NCI-H1694 treated with DMSO at 0.1 percent for 48 hours (cell line): ENCODE data around the gene SEPSECS.

ENCODE experiments used
- DNase-seq: peaks from one replicate; lab custom pipeline; 2025; lab: John Stamatoyannopoulos, UW

The SEPSECS gene

DNA sequence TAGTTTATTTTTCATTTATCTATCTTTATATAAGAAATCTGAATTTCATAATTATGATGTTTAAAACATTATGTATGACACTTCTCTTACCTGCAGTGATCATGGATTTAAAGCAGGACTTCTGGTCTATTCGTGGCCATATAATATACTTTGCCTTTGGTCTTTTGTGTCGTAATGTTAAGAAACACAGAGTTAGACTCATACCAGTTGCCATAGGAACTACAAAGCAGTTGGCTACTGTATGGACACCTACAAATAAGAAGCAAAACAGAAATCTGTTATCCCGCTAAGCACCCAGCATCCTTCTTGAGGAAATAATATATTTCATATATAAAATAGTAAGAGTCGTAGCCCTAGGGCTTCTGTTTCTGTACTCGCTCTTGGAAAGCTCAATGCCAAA lies 4.3 kb downstream of the SEPSECS start:
- no peak for DNase-seq

- no peak for DNase-seq
These were observed 5.5 kb downstream of the SEPSECS start for GRCh38 chr4:25154594-25155265.

DNA sequence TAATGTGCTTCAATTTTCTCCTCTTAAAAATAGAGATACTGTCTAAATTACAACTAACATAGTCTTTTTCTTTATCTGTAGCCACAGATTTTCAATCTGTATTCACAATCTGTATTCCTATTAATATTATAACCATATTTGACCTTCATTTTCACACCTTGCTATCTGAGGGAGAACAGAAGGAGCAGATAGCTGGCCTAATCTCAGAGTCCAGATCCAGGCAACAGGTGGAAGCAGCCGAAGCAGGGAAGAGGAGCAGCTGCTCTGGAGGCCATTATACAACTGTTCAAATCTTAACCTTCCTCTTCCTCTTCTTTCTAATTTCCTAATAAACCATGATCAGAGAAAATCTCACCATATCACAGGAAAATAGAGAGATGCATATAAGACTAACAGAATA lies 14.2 kb downstream of the SEPSECS start:
- no peak for DNase-seq

GRCh38 chr4:25144870-25145481 lies 15.3 kb downstream of the SEPSECS start:
- DNase-seq: peak; percentile 24

DNA sequence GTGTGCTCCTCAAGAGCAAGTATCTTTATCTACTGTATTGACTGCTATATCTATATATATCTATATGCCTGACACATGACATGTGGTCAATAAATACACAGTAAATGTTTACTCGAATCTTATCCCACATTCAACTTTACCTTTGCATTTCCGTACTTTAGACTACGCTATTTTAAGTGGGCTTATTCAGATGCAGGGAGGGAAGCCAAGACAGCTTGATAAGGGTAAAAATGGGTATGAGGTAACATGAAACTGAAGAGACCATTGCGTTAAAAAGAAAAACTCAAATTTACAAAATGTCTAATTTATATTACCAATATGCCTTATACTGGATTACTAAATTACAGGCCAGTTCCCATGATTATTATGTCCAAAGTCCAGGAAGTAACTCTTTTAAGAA lies 17.8 kb downstream of the SEPSECS start:
- no peak for DNase-seq

GRCh38 chr4:25141592-25141991 lies 18.7 kb downstream of the SEPSECS start:
- DNase-seq: no peak

- no peak for DNase-seq
These were observed 27.1 kb downstream of the SEPSECS start for GRCh38 chr4:25133132-25133531.

- DNase-seq: no peak
These were observed 28.3 kb downstream of the SEPSECS start for GRCh38 chr4:25131926-25132325.

GRCh38 chr4:25131381-25131780 lies 28.9 kb downstream of the SEPSECS start:
- no peak for DNase-seq

DNA sequence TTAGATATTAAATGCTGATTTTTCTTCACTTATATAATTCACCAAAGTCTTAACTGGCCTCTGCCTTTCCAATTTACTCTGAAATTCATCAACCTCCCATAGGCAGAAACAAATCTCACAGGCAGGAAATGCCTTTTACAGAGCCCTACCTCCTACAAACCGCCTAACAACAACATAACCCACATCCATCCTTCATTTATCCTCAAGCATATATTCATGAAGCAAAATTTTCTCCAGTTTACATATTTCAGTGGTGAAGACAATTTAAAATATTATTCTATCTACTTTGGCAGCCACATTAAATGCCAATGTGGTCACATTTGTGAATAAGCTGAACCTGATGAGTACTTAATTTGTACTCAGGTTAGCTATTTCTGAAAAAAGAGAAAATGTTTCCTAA lies 30.3 kb downstream of the SEPSECS start:
- DNase-seq: no peak

GRCh38 chr4:25128671-25129070 lies 31.6 kb downstream of the SEPSECS start:
- DNase-seq: no peak

DNA sequence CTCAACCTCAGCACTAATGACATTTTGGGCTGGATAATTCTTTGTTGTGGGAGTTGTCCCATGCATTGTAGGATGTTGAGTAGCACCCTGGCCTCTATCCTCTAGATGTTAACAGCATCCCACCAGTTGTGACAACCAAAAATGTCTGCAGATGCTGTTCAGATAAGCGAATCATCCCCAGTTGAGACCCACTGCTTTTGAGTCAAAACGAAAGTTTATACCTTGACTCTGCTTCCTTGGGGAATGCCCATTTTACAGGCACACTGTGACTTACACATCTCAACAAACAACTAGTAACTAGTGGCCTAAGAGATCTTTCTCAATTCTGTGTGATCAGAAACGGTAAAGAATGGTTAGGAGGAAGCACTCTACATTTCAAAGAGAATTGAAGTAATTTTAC lies 37.0 kb downstream of the SEPSECS start:
- DNase-seq: no peak

DNA sequence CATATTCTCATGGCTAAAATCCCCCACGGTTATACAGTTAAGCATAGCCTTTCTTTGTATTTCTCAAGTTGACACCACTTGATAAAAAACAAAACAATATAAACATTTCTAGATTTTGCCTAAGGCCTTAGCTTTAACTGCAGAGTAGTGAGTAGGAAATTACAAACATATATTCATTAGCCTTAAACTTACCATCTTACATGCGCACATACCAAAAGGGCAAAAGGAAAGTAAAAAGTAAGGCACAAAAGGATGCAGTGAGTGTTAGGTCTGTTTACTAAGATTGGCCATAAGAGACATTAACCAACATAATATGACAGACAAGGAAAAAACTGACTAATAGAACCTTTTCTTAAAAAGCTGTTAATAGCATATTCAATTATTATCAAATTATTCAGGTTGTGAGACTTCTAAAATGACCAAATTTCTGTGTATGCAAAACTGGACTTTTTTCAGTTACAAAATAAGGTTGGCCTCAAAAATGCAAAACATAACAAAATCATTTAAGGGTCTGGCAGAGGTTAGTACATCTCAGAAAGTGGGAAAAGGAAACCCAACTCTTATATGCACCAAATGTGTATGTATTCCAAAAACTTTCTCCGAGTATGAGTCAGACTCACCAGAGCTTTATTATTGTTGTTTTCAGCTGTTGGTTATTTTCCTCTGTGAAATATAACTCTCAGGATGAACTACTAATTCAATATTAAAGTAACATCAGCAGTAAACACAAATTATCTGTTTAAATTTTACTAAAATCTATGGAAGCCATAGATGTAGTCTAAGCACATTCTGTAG lies 39.9 kb downstream of the SEPSECS start:
- no peak for DNase-seq

DNA sequence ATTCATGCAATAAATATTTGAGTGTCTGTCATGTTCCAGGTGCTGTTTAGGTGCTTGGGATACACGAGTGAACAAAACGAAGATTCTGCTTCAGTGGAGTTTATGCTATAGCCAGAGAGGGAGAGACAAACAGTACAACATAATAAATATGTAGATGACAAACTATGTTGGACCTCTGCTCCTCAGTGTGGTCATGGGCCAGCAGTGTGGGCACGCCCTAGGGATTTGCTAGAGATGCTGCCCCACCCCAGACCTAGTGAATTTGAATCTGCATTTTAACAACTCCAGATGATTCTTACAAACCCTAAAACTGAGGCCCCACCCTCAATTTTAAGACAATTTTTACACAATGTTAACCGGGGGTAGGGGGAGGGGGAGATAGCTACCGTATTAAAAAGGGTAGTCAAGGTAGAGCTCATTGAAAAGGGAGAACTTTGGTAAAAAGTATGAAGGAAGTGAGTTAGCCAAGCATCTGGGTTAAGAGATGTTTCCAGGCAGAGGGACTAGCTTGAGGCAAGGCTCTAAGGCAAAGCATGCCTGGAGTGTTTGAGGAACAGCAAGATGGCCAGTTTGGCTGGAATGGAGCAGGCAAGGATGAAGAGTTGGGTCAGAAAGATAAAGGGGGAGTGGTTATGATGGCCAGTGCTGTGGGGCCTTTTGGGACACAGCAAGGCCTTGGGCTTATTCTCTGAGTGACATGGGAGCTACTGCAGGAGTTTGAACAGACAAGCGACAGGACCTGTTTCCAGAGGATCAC lies 42.4 kb downstream of the SEPSECS start:
- DNase-seq: no peak

DNA sequence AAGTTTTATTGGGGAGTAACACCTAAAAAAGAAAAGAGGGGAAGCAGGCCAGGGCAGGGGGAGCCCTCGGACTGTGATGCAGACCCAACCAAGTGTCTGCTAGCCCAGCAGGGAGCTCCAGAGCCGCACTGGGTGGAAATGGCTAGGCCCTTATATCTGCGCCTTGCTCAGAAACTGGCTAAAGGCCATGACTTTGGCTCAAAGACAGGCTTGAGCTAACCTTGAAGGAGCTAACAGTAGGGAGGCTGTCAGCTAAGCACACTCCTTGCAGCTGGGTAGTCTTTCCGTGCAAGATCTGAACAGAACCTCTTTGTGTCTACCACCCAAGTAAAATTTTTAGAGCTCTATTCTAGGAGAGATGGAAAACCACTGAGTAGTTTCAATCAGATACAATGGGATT lies 43.0 kb downstream of the SEPSECS start:
- no peak for DNase-seq

DNA sequence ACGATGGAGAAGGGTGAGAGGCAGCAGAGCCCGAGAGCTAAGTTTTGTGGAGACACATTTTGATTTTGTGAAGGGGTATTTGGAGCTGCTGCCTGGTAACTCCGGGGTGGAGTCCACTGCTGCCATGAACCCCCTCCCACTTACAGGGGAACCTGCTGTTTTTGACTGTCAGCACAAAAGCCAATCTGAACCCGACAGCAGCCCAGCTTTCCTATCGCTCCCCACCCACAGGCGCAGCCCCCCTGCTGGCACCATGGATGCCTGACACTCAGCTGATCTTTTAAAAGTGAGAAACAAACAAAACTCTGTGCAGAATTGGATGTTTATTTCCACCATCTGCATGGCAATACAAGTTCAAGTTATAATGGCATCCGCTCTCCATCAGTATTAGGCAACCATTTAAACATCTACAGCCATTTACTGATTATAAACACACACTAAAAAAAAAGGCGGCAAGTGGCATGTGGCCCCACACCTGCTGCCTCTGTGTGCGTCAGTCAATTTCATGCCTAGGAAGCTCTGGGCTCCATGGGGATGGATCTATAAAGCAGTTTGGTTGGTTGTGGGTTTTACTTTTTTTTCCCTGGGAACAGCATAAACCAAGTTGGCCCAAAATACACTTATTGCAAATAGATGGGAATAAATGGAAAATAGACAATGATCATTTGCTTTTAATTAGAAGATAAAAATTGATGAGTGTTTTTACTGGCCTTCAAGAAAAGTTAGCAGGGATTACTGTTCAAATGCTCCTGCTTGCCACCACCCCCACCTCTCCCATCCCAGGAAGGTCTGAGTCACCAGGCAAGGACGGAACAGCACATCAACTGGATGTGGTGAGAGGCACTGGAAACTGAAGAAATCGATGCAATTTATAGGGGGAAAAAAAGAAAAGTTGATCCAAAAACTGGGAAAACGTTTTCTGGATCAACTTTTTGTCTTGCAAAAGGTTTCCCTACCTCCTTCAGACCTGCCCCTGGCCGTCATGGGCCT lies 46.0 kb downstream of the SEPSECS start:
- no peak for DNase-seq

GRCh38 chr4:25112995-25113380 lies 47.3 kb downstream of the SEPSECS start:
- DNase-seq: no peak

- no peak for DNase-seq
These were observed 47.8 kb downstream of the SEPSECS start for GRCh38 chr4:25112366-25112994.

GRCh38 chr4:25111648-25112196 lies 48.5 kb downstream of the SEPSECS start:
- no peak for DNase-seq

- no peak for DNase-seq
These were observed 49.5 kb downstream of the SEPSECS start for GRCh38 chr4:25110527-25111329.
